Measurements from ENCODE around the gene LRRC36.

DNA sequence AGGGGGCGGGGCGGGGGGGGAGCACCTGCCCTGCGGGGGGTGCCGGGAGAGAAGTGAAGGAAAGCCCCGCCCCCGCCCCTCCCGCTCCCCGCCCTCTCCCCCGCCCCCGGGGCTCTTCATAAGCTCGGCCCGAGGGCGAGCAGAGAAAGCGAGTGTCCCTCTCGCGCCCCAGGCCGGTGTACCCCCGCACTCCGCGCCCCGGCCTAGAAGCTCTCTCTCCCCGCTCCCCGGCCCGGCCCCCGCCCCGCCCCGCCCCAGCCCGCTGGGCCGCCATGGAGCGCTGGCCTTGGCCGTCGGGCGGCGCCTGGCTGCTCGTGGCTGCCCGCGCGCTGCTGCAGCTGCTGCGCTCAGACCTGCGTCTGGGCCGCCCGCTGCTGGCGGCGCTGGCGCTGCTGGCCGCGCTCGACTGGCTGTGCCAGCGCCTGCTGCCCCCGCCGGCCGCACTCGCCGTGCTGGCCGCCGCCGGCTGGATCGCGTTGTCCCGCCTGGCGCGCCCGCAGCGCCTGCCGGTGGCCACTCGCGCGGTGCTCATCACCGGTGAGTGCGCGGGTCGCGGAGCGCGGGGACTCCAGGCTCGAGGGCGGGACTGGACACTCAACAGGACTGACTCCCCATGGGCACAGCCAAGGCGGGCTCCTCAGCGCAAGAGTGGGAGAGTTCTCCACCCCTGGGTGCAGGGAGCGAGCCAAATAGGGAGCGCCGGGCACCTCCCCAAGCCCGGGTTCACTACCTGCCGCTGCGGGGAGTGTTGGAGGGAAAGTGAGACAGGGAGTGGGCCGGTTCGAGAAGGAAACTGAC is 104.6 kb downstream of the LRRC36 start, which contains the start of gene HSD11B2:
- TF ChIP-seq POLR2AphosphoS5 (IDR thresholded peaks at IDR 0.05; ENCODE audit: control insufficient read depth, insufficient read depth, low read depth, low read length) (no peak), ZNF282 (CRISPR knock-in tag; IDR thresholded peaks at IDR 0.05) (no peak), STAG1 (CRISPR knock-in tag; IDR thresholded peaks at IDR 0.05; ENCODE audit: borderline replicate concordance) (no peak), ZNF274 (IDR thresholded peaks at IDR 0.05; ENCODE audit: borderline replicate concordance, low read depth, low read length) (no peak)

Data from K562 (cell line).